ENCODE data around the gene KIAA0319L. TPM values are rescaled to one million over a fixed set of nuclear protein-coding genes. Genes with fewer than 3 reads are reported as not detected.

Gene KIAA0319L
- total and polyA plus RNA-seq, 2 experiments from 2014 or later = 56.7 to 77.3 TPM

DNA sequence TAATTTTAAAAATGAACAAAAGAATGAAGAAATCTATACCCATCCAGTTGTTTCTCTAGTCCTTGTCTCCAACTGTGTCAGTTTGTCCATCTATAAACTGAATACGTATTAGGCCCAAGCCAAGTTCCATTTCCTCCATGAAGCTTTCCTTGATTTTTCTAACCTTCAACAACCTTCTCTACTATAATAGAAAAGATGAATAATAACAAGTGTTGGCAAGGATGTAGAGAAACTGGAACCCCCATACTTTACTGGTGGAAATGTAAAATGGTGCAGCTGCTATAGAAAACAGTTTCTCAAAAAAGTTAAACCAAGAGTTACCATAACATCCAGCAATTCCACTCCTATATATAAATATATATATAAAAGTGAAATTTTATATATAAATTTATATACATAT, 10.6 kb downstream of the KIAA0319L start:
- Histone ChIP-seq H3K27ac (no peak overlapping the region), H3K9me3 (ENCODE audit: low read depth) (no peaks in the 10 kb centered on the region), H3K4me1 (ENCODE audit: low read depth) (peaks cover 8% of the 10 kb centered on the region), H3K36me3 (peaks cover 18% of the 10 kb centered on the region), H3K27me3 (no peaks in the 10 kb centered on the region), H3K4me3 (no peak overlapping the region)
- DNase-seq (ENCODE audit: low read depth in 1 of 2, low spot score in 1 of 2) = no peak
- TF ChIP-seq, protein P1, sequence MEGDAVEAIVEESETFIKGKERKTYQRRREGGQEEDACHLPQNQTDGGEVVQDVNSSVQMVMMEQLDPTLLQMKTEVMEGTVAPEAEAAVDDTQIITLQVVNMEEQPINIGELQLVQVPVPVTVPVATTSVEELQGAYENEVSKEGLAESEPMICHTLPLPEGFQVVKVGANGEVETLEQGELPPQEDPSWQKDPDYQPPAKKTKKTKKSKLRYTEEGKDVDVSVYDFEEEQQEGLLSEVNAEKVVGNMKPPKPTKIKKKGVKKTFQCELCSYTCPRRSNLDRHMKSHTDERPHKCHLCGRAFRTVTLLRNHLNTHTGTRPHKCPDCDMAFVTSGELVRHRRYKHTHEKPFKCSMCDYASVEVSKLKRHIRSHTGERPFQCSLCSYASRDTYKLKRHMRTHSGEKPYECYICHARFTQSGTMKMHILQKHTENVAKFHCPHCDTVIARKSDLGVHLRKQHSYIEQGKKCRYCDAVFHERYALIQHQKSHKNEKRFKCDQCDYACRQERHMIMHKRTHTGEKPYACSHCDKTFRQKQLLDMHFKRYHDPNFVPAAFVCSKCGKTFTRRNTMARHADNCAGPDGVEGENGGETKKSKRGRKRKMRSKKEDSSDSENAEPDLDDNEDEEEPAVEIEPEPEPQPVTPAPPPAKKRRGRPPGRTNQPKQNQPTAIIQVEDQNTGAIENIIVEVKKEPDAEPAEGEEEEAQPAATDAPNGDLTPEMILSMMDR (IDR thresholded peaks at IDR 0.05; ENCODE audit: low read depth, low read length) = no peak

DNA sequence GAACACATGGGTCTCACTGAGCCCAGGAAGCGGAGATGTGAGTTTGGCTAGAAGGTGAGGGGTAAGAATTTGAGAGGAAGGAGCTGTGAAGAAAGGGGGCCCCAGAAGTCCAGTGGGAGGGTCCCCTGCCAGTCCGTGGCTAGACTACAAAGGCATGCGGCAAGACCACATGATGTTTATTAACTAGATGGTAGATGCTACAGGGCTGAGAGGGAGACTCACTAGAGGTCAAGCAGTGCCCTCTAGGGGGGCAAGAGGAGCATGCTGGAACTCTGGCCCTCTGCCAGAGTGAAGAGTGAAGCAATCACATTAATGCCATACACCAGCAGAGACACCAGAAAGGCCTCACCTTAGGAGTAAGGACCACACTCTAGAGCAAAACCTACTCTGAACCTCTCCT, 12.2 kb downstream of the KIAA0319L start:
- peak; percentile 78 to 84 for DNase-seq (ENCODE audit: low read depth in 1 of 2, low spot score in 1 of 2)
- TF ChIP-seq, protein P1 (IDR thresholded peaks at IDR 0.05; ENCODE audit: low read depth, low read length) = peak; percentile 34
- H3K27ac ChIP-seq = no peak overlapping the region
- no peak overlapping the region for H3K4me3 ChIP-seq
- no peaks in the 10 kb centered on the region for H3K9me3 ChIP-seq (ENCODE audit: low read depth)
- H3K27me3 ChIP-seq = no peaks in the 10 kb centered on the region
- peaks cover 8% of the 10 kb centered on the region for H3K4me1 ChIP-seq (ENCODE audit: low read depth)
- peaks cover 4% of the 10 kb centered on the region for H3K36me3 ChIP-seq

DNA sequence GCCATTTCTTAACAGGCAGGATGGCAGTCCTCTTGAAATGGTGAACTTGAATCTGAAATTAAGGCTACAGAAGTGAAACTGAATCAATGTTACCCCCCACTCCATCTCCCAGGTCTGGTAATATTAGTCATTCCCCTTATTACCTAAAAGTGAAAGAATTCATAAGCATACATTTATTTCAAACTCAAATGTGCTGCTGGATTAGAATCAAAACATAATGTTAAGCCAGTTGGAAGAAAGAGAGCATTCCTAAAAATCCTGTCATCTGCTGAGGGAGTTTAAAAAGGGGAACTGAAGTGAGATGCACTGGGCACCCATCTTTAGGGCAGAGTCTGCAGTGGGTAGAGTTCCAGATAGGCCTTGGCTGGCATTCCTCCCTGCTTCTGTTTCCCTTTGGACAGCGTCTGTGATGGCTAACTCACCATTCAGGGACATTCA, 17.4 kb downstream of the KIAA0319L start:
- no peak overlapping the region for H3K4me3 ChIP-seq
- H3K36me3 ChIP-seq = no peaks in the 10 kb centered on the region
- peaks cover 3% of the 10 kb centered on the region for H3K4me1 ChIP-seq (ENCODE audit: low read depth)
- no peak overlapping the region for H3K27ac ChIP-seq
- H3K27me3 ChIP-seq = no peaks in the 10 kb centered on the region
- peak in 1 of 2 donors; percentile 44 for DNase-seq (ENCODE audit: low read depth in 1 of 2, low spot score in 1 of 2)
- no peaks in the 10 kb centered on the region for H3K9me3 ChIP-seq (ENCODE audit: low read depth)
- TF ChIP-seq, protein P1 (IDR thresholded peaks at IDR 0.05; ENCODE audit: low read depth, low read length) = no peak

DNA sequence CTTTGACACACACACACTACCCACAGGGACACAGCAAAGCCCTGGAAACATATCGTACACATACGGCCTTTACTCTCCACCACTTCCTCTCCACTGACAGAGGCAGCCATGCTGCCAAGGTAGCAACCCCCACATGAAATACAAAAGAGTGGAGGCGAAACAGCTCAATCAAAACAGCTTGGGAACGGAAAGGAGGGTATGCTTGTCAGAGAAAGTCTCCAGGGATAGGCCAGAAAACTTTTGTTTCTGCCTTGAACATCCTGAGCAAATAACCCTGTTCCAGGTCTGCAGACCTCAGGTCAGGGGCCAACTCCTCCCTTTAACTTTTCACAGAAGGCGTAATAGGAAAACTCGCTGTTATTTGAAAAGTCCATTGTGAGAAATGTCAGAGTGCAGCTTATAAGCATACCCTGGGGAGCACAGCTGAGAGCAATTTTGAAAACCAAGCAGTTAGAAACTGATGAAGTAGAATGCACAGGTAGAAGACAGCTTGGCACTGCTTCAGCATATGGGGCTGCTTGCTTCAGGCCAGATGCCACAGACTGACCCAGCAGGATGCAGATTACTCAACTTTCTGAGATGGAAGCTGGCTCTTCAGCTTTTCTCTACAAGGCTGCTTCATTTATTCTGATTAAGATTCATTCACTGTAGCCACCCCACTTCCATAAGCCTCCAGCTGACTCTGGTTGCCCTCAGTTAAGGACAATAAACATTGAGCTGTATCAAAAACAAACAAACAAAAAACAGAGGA, 18.0 kb downstream of the KIAA0319L start:
- H3K27me3 ChIP-seq = no peaks in the 10 kb centered on the region
- H3K27ac ChIP-seq = no peak overlapping the region
- H3K4me1 ChIP-seq (ENCODE audit: low read depth) = no peaks in the 10 kb centered on the region
- TF ChIP-seq, protein P1 (IDR thresholded peaks at IDR 0.05; ENCODE audit: low read depth, low read length) = no peak
- DNase-seq (ENCODE audit: low read depth in 1 of 2, low spot score in 1 of 2) = peak in 1 of 2 donors; percentile 45
- H3K9me3 ChIP-seq (ENCODE audit: low read depth) = no peaks in the 10 kb centered on the region
- no peaks in the 10 kb centered on the region for H3K36me3 ChIP-seq
- no peak overlapping the region for H3K4me3 ChIP-seq

DNA sequence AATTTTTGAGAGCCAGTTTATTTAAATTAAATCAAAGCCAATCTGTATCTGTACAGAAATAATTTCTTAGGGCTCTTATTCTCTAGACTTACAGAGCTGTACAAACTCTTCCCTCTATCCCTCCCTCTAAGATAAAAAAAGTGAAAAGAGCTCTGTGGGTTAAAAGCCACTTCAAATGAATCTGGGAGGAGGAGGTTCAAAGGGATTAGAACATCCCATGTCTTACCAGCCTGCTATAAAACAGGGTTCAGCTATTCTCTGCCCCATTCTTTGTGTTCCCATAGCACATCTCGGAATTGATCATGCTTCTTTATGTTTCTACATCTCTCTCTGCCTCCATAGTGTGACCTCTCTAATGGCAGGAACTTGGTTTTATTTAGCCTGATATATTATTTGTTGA, 19.4 kb downstream of the KIAA0319L start:
- H3K27ac ChIP-seq = no peak overlapping the region
- TF ChIP-seq, protein P1 (IDR thresholded peaks at IDR 0.05; ENCODE audit: low read depth, low read length) = no peak

More for the DNA sequence above, 19.4 kb downstream of the KIAA0319L start:
- no peak for DNase-seq (ENCODE audit: low read depth in 1 of 2, low spot score in 1 of 2)
- Histone ChIP-seq H3K9me3 (ENCODE audit: low read depth) (no peaks in the 10 kb centered on the region), H3K36me3 (no peaks in the 10 kb centered on the region), H3K4me1 (ENCODE audit: low read depth) (no peaks in the 10 kb centered on the region), H3K4me3 (no peak overlapping the region), H3K27me3 (no peaks in the 10 kb centered on the region)
